GM10248 (cell line): Measurements from ENCODE around the gene COX19.
A peak's percentile ranks its signal among the peaks of the same experiment; 100 is the strongest.

Experiments used
- CTCF ChIA-PET: fragments of 300-600 bp; sonication (Branson Sonifier 250); formaldehyde crosslinking; extraction: SDS; loops from one replicate; lab custom pipeline; 2021; ENCODE audit warnings: antibody characterized with exemption; lab: Yijun Ruan, JAX
- POLR2A ChIA-PET: fragments of 350-650 bp; sonication (Branson Sonifier 250); formaldehyde crosslinking; extraction: SDS; loops from one replicate; lab custom pipeline; 2020; ENCODE audit warnings: antibody characterized with exemption; lab: Yijun Ruan, JAX
- DNase-seq: peaks from one replicate; pipeline ENCODE4 v3.0.0; 2012; ENCODE audit errors: extremely low spot score
- CTCF ChIP-seq: IDR thresholded peaks from 2 replicates; pipeline ENCODE4 v1.5.1; 2012; ENCODE audit warnings: mild to moderate bottlenecking, low read depth; ENCODE audit errors: extremely low read depth, missing control alignments, control extremely low read depth

Gene COX19

GRCh38 chr7:937856-938484, 37.4 kb downstream of the COX19 start:
- POLR2A ChIA-PET, result no interaction called here
- DNase-seq, result no peak
- no peak for TF ChIP-seq CTCF
- CTCF ChIA-PET, result interaction anchor here (1.0 to 2.6 kb wide), 3 partner anchors 8 to 28 kb away, joined by 3 to 10 read pairs (median 5); no protein-coding TSS in a partner anchor

GRCh38 chr7:936386-937054, 38.8 kb downstream of the COX19 start:
- peak; percentile 85 for DNase-seq
- ChIA-PET POLR2A (no interaction called here), CTCF (no interaction called here)
- TF ChIP-seq CTCF, result no peak

GRCh38 chr7:935874-936385, 39.4 kb downstream of the COX19 start:
- POLR2A ChIA-PET, result no interaction called here
- no peak for TF ChIP-seq CTCF
- CTCF ChIA-PET, result no interaction called here
- no peak for DNase-seq

- ChIA-PET CTCF (no interaction called here), POLR2A (no interaction called here)
- DNase-seq, result no peak
- TF ChIP-seq CTCF, result no peak
Observed at GRCh38 chr7:935164-935873, 40.0 kb downstream of the COX19 start.

GRCh38 chr7:934469-935163, 40.7 kb downstream of the COX19 start:
- ChIA-PET CTCF (no interaction called here), POLR2A (no interaction called here)
- no peak for TF ChIP-seq CTCF
- no peak for DNase-seq

- DNase-seq, result no peak
- TF ChIP-seq CTCF, result no peak
- POLR2A ChIA-PET, result no interaction called here
- CTCF ChIA-PET, result no interaction called here
Observed at GRCh38 chr7:932651-932975, 42.7 kb downstream of the COX19 start.
